ENCODE results near the gene GLIS1.
"Not testable (repeated sequence)": the region's sequence is repeated elsewhere in the genome, so short reads cannot be mapped to it uniquely, and the experiment has no call there.

GLIS1 gene

GRCh38 chr1:53648516-53648915 is 90.4 kb downstream of the GLIS1 start:
- no peak for DNase-seq

DNA sequence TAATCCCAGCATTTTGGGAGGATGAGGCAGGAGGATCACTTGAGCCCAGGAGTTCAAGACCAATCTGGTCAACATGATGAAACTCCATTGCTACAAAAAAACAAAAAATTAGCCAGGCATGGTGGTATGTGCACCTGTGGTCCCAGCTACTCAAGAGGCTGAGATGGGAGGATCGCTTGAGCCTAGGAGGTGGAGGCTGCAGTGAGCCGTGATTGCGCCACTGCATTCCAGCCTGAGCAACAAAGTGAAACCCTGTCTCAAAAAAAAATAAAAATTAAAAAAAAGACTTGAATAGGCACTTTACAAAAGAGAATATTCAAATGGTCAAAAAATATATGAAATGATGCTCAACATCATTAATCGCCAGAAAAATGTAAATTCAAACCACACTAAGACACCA is 91.0 kb downstream of the GLIS1 start:
- DNase-seq = not testable (repeated sequence)

DNA sequence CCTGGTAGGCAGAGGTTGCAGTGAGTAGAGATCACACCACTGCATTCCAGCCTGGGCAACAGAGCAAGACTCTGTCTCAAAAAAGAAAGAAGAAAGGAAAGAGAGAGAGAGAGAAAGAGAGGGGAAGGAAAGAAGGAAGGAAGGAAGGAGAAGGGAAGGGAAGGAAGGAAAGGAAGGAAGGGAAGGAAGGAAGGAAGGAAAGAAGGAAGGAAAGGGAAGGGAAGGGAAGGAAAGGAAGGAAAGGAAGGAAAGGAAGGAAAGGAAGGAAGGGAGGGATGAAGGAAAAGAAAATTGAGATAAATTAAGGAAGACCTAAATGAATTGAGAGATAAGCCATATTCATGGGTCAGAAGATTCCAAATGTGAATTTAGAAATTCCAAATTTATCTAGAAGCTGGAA is 92.2 kb downstream of the GLIS1 start:
- no peak for DNase-seq

DNA sequence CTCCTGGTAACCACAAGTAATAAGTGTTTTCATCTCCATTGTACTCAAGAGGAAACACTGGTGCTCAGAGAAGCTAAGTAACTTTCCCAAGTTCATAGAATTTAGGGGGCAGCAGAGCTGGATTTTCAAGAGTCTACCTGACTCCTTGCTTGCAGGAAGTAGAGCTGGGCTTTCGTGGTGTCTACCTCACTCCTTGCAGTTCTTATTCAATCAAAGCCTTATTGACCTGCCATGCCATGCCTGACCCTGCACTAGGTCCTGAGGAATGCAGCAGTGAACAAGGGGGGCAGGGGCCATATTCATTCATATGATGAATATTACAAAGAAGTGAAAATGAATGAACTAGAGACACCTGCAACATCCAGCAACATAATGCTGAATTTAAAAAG is 93.3 kb downstream of the GLIS1 start:
- no peak for DNase-seq

- DNase-seq = no peak
Measured at GRCh38 chr1:53644909-53645689, 93.9 kb downstream of the GLIS1 start.

DNA sequence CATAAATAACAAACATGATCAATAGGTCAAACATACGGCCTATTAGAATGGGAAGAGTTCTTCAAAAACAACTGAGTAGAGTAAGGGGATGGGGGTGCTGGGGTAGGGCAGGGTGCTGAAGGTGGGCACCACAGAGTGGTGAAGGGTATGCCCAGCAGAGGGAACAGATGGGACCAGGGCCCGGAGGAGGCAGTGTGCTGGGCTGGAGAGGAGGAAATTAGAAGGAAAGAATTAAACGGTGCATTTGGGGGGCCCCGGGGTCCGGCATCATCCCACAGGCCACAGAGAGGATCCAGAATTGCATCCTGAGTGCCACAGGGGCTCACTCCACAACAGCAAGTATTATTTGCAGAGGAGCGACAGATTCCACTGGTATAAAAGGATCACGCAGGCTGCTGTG is 94.5 kb downstream of the GLIS1 start:
- DNase-seq = no peak

- no peak for DNase-seq
Measured at GRCh38 chr1:53643881-53644390, 95.0 kb downstream of the GLIS1 start.

GRCh38 chr1:53643041-53643880 is 95.7 kb downstream of the GLIS1 start:
- DNase-seq = no peak

DNA sequence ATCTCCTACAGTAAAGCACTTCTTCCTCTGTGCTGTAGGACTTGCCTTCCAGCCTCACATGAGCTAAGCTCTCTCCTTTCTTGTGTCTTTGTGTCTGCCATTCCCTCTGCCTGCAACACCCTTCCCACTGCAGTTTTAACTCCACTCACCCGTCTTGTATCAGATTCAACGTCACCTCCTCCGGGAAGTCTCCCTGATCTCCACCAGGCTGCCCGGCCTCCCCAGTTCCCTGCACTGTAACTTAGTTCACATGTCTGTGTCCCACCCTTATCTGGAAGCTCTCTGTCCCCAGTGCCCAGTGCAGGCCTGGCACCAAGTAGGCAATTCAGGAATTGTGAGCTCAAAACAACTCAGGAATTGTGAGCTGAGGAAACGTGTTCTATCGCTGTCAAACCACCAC is 96.4 kb downstream of the GLIS1 start:
- no peak for DNase-seq

- no peak for DNase-seq
Measured at GRCh38 chr1:53642215-53642555, 96.8 kb downstream of the GLIS1 start.

- DNase-seq = no peak
Measured at GRCh38 chr1:53641481-53642214, 97.3 kb downstream of the GLIS1 start.

DNA sequence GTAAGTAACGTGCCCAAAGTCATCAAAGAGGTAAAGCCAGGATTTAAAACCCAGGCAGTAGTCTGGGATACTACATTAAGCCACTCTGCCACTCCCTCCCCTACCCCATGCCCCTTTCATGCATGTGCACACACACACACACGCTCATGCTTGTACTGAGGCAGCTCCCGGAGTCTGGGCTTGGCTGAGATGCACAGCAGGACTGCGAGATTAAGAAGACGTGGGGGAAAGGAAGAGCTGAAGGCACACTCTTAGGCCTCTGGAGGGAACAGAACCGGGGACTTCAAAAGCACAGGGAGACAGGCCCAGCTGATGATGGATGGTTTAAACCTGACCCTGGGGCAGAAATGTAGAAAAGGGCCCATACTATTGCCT is 98.3 kb downstream of the GLIS1 start:
- no peak for DNase-seq

DNA sequence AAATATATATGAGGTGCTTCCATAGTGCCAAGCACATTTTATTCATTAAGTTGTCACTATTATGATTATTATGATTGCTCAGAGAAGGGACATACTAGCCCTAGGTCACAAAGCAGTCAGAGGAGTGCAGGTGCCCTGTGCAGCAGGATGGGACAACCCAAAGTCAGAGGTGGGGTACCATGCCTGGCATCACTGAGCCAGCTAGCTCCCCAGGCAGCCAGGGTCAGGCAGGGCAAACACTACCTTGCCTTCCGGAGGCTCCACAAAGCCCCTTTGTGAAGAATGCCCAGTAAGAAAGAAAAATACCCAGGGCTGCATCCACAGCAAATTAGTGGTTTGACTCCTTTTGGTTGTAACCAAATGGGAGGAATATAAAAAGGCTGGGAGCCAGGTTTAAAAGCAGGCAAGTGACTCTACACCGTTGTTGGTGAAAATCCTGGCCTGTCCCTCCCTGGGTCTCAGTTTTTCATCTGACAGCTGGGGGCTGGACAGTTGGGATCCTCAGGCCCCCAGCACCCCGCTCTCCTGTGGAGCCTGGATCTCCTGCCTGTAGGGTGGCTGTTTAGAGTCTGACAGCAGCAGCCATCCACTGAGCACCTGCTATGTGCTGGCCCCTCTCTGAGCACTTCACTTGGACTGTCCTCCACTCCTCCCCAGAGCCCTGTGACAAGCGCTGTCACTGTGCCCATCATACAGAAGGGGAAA is 98.8 kb downstream of the GLIS1 start:
- no peak for DNase-seq

DNA sequence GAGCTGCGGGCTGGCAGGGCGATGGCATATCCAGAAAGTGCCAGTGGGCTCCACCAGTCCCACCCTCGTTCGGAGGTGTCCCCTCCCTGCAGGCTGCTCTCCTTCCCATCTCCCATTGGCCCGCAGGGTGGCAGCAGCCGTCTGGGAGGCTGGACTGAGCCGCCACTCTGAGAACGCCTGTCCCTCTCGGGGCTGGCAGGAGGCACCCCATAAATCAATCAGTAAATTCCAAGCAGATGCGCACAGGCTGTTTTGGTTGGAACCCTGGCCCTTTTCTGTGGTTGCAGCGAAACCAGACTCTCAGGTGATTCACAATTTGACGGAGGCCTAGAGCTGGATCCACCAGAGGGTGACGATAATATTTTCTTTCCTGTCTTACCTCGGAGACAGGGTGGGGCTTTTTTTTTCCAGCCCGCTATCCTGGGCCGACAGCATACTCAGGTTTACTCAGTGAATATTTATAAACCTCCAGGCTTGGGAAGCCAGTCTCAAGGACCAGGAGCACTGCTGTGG is 99.7 kb downstream of the GLIS1 start:
- no peak for DNase-seq

GRCh38 chr1:53638360-53639035 is 100.5 kb downstream of the GLIS1 start:
- DNase-seq = no peak

- DNase-seq = no peak
Measured at GRCh38 chr1:53637511-53638359, 101.2 kb downstream of the GLIS1 start.

DNA sequence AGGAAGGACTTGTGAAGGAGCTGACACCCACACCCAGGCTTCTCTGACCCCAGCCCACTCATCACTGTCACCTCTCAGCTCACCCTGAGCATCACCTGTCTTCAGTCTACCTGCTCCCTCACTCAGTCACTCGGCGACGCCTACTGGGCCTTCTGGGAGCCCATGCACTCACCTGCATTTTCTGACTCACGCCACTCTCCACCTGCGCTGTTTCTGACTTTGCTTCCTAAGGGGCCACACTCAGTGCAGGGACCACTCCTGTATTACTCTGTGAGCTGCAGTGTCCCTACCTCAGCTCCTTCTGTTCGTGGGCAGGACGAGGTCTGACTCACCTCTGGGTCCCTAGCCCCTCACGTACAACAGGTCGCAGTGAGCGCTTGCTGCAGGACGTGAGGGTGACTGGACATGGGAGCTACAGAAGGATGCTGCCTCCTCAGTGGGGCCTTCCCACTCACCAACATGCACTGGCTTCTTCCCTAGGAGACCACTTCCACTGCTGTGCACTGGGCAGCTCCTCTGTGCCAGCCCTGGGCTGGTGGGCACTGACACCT is 102.3 kb downstream of the GLIS1 start:
- DNase-seq = no peak

- no peak for DNase-seq
Measured at GRCh38 chr1:53634571-53634979, 104.4 kb downstream of the GLIS1 start.

DNA sequence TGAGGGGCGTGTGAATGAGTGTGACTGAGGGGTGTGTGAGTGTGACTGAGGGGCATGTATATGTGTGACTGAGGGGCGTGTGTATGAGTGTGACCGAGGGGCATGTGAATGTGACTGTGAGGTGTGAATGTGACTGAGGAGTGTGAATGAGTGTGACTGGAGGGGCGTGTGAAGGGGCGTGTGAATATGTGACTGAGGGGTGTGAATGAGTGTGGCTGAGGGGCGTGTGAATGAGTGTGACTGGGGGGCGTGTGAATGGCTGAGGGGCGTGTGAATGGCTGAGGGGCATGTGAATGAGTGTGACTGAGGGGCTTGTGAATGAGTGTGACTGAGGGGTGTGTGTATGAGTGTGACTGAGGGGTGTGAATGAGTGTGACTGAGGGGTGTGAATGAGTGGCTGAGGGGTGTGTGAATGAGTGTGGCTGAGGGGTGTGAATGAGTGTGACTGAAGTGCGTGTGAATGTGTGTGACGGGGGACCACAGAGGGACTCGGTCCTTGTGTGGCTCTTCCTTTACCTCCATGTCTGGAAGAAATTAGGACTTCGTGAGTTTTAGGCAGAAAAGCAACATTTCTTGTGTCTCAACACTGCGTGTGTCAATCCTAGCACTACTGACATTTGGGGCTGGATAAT is 105.8 kb downstream of the GLIS1 start:
- no peak for DNase-seq

GRCh38 chr1:53631622-53632310 is 107.2 kb downstream of the GLIS1 start:
- no peak for DNase-seq
